ENCODE results near the gene CMTM8.
"Not testable (repeated sequence)": the region's sequence is repeated elsewhere in the genome, so short reads cannot be mapped to it uniquely, and the experiment has no call there.

CMTM8 gene

GRCh38 chr3:32387512-32387911 lies 149.0 kb downstream of the CMTM8 start:
- no peak overlapping the region for H2BK12ac ChIP-seq (ENCODE audit: low read length)
- no peaks in the 10 kb centered on the region for H3K9me3 ChIP-seq (ENCODE audit: insufficient read depth, low read depth, low read length)
- DNase-seq = no peak
- H3K9ac ChIP-seq (ENCODE audit: low read length) = no peak overlapping the region
- H4K8ac ChIP-seq (ENCODE audit: low read depth, low read length) = no peak overlapping the region
- H3K14ac ChIP-seq (ENCODE audit: low read length) = no peak overlapping the region
- H2AK5ac ChIP-seq (ENCODE audit: low read length) = no peak overlapping the region
- no peak overlapping the region for H3K4me2 ChIP-seq (ENCODE audit: low read length)
- no CpG with 5 or more reads among the region's 2 CpGs for WGBS (ENCODE audit: extremely low coverage, insufficient coverage, insufficient read length)
- no peak overlapping the region for H2BK5ac ChIP-seq (ENCODE audit: low read depth, low read length, poor library complexity)
- no peak overlapping the region for H3K18ac ChIP-seq (ENCODE audit: low read length)
- H2BK120ac ChIP-seq (ENCODE audit: insufficient read depth, low read length, poor library complexity) = no peak overlapping the region
- no peak overlapping the region for H4K12ac ChIP-seq (ENCODE audit: low read depth, low read length)
- peaks cover 2 to 7% of the 10 kb centered on the region in 2 experiments for H3K4me1 ChIP-seq (ENCODE audit: control insufficient read depth in 1 of 2, insufficient read depth in 2 of 2, low read length in 2 of 2)
- H3K36me3 ChIP-seq (ENCODE audit: control insufficient read depth in 1 of 2, insufficient read depth in 2 of 2, low read length in 2 of 2) = no peaks in the 10 kb centered on the region
- no peaks in the 10 kb centered on the region for H3K27me3 ChIP-seq (ENCODE audit: insufficient read depth, low read length)
- no peak overlapping the region for H3K4me3 ChIP-seq (ENCODE audit: low read depth, low read length)
- no peak overlapping the region for H3K23ac ChIP-seq (ENCODE audit: low read length)
- H3K27ac ChIP-seq (ENCODE audit: low read depth, low read length) = no peak overlapping the region
- H3K4ac ChIP-seq (ENCODE audit: low read depth, low read length) = no peak overlapping the region
- peaks cover 9% of the 10 kb centered on the region for H3K79me2 ChIP-seq (ENCODE audit: control insufficient read depth, insufficient read depth, low read length, poor library complexity)
- H2AFZ ChIP-seq (ENCODE audit: insufficient read depth, low read length, poor library complexity) = no peak overlapping the region
- peaks cover 9% of the 10 kb centered on the region for H3K79me1 ChIP-seq (ENCODE audit: low read length)
- no peak overlapping the region for H4K91ac ChIP-seq (ENCODE audit: low read depth, low read length)

- H3K18ac ChIP-seq (ENCODE audit: low read length) = not testable (repeated sequence)
Observed at GRCh38 chr3:32389577-32389976, 151.1 kb downstream of the CMTM8 start.

GRCh38 chr3:32391643-32392535 lies 153.4 kb downstream of the CMTM8 start, which contains the start of gene CMTM7:
Gene CMTM7, plus strand, starts transcription at chr3:32391853. Its CDS starts 54 bp downstream, at chr3:32391907.
- peak; percentile 38 to 62 for DNase-seq
- H3K23ac ChIP-seq (ENCODE audit: low read length) = no peak within 1 kb of the TSS
- no peaks in the 10 kb centered on the region for H3K27me3 ChIP-seq (ENCODE audit: insufficient read depth, low read length)
- H2AFZ ChIP-seq (ENCODE audit: insufficient read depth, low read length, poor library complexity) = peak within 1 kb of the TSS; percentile 89
- H3K9me3 ChIP-seq (ENCODE audit: insufficient read depth, low read depth, low read length) = no peaks in the 10 kb centered on the region
- peak within 1 kb of the TSS; percentile 77 for H4K91ac ChIP-seq (ENCODE audit: low read depth, low read length)
- peak within 1 kb of the TSS; percentile 97 for H3K14ac ChIP-seq (ENCODE audit: low read length)
- peak within 1 kb of the TSS; percentile 88 for H2BK12ac ChIP-seq (ENCODE audit: low read length)
- peaks cover 9% of the 10 kb centered on the region for H3K79me1 ChIP-seq (ENCODE audit: low read length)
- H2AK5ac ChIP-seq (ENCODE audit: low read length) = no peak within 1 kb of the TSS
- peak within 1 kb of the TSS; percentile 64 for H2BK5ac ChIP-seq (ENCODE audit: low read depth, low read length, poor library complexity)
- H4K8ac ChIP-seq (ENCODE audit: low read depth, low read length) = peak within 1 kb of the TSS; percentile 90
- H2BK120ac ChIP-seq (ENCODE audit: insufficient read depth, low read length, poor library complexity) = peak within 1 kb of the TSS; percentile 82
- peaks cover 6 to 7% of the 10 kb centered on the region in 2 experiments for H3K4me1 ChIP-seq (ENCODE audit: control insufficient read depth in 1 of 2, insufficient read depth in 2 of 2, low read length in 2 of 2)
- H3K27ac ChIP-seq (ENCODE audit: low read depth, low read length) = peak within 1 kb of the TSS; percentile 36
- peak within 1 kb of the TSS; percentile 85 for H3K18ac ChIP-seq (ENCODE audit: low read length)
- no peaks in the 10 kb centered on the region for H3K36me3 ChIP-seq (ENCODE audit: control insufficient read depth in 1 of 2, insufficient read depth in 2 of 2, low read length in 2 of 2)
- WGBS (ENCODE audit: extremely low coverage, insufficient coverage, insufficient read length) = no CpG with 5 or more reads among the region's 107 CpGs
- H4K12ac ChIP-seq (ENCODE audit: low read depth, low read length) = peak within 1 kb of the TSS; percentile 90
- H3K4ac ChIP-seq (ENCODE audit: low read depth, low read length) = peak within 1 kb of the TSS; percentile 73
- H3K4me2 ChIP-seq (ENCODE audit: low read length) = peak within 1 kb of the TSS; percentile 99
- H3K79me2 ChIP-seq (ENCODE audit: control insufficient read depth, insufficient read depth, low read length, poor library complexity) = peaks cover 12% of the 10 kb centered on the region
- H3K4me3 ChIP-seq (ENCODE audit: low read depth, low read length) = peak within 1 kb of the TSS; percentile 88
- H3K9ac ChIP-seq (ENCODE audit: low read length) = peak within 1 kb of the TSS; percentile 92

More at GRCh38 chr3:32389577-32389976, 151.1 kb downstream of the CMTM8 start:
- DNase-seq = peak in 1 of 2 donors; percentile 33
- H3K4me2 ChIP-seq (ENCODE audit: low read length); H2BK5ac ChIP-seq (ENCODE audit: low read depth, low read length, poor library complexity); H3K27me3 ChIP-seq (ENCODE audit: insufficient read depth, low read length); H2BK12ac ChIP-seq (ENCODE audit: low read length); H4K8ac ChIP-seq (ENCODE audit: low read depth, low read length); H2BK120ac ChIP-seq (ENCODE audit: insufficient read depth, low read length, poor library complexity); H3K4me1 ChIP-seq (ENCODE audit: control insufficient read depth in 1 of 2, insufficient read depth in 2 of 2, low read length in 2 of 2); H2AK5ac ChIP-seq (ENCODE audit: low read length); H4K12ac ChIP-seq (ENCODE audit: low read depth, low read length); H3K23ac ChIP-seq (ENCODE audit: low read length); H3K79me1 ChIP-seq (ENCODE audit: low read length); H3K4ac ChIP-seq (ENCODE audit: low read depth, low read length); H3K9ac ChIP-seq (ENCODE audit: low read length); H3K27ac ChIP-seq (ENCODE audit: low read depth, low read length); H2AFZ ChIP-seq (ENCODE audit: insufficient read depth, low read length, poor library complexity); H3K14ac ChIP-seq (ENCODE audit: low read length); H3K9me3 ChIP-seq (ENCODE audit: insufficient read depth, low read depth, low read length); H3K4me3 ChIP-seq (ENCODE audit: low read depth, low read length); H4K91ac ChIP-seq (ENCODE audit: low read depth, low read length); H3K36me3 ChIP-seq (ENCODE audit: control insufficient read depth in 1 of 2, insufficient read depth in 2 of 2, low read length in 2 of 2): not testable (repeated sequence)
- no CpG with 5 or more reads among the region's 2 CpGs for WGBS (ENCODE audit: extremely low coverage, insufficient coverage, insufficient read length)
- H3K79me2 ChIP-seq (ENCODE audit: control insufficient read depth, insufficient read depth, low read length, poor library complexity) = peaks cover 10% of the 10 kb centered on the region

GRCh38 chr3:32392536-32393302 lies 154.2 kb downstream of the CMTM8 start:
- Histone ChIP-seq H3K9ac (ENCODE audit: low read length) (peak overlapping the region; percentile 60), H3K79me1 (ENCODE audit: low read length) (peaks cover 9% of the 10 kb centered on the region), H3K4me2 (ENCODE audit: low read length) (peak overlapping the region; percentile 99), H4K91ac (ENCODE audit: low read depth, low read length) (no peak overlapping the region), H3K79me2 (ENCODE audit: control insufficient read depth, insufficient read depth, low read length, poor library complexity) (peaks cover 12% of the 10 kb centered on the region), H3K14ac (ENCODE audit: low read length) (peak overlapping the region; percentile 97), H4K8ac (ENCODE audit: low read depth, low read length) (peak overlapping the region; percentile 90), H2BK120ac (ENCODE audit: insufficient read depth, low read length, poor library complexity) (peak overlapping the region; percentile 82), H2AFZ (ENCODE audit: insufficient read depth, low read length, poor library complexity) (peak overlapping the region; percentile 80), H3K23ac (ENCODE audit: low read length) (peak overlapping the region; percentile 71), H3K4me1 (ENCODE audit: control insufficient read depth in 1 of 2, insufficient read depth in 2 of 2, low read length in 2 of 2) (peaks cover 6 to 7% of the 10 kb centered on the region in 2 experiments), H3K9me3 (ENCODE audit: insufficient read depth, low read depth, low read length) (no peaks in the 10 kb centered on the region), H3K4me3 (ENCODE audit: low read depth, low read length) (peak overlapping the region; percentile 88), H3K18ac (ENCODE audit: low read length) (peak overlapping the region; percentile 85), H2BK12ac (ENCODE audit: low read length) (no peak overlapping the region), H2BK5ac (ENCODE audit: low read depth, low read length, poor library complexity) (no peak overlapping the region), H3K27me3 (ENCODE audit: insufficient read depth, low read length) (no peaks in the 10 kb centered on the region), H3K36me3 (ENCODE audit: control insufficient read depth in 1 of 2, insufficient read depth in 2 of 2, low read length in 2 of 2) (no peaks in the 10 kb centered on the region), H3K4ac (ENCODE audit: low read depth, low read length) (peak overlapping the region; percentile 46), H2AK5ac (ENCODE audit: low read length) (peak overlapping the region; percentile 50), H4K12ac (ENCODE audit: low read depth, low read length) (peak overlapping the region; percentile 13), H3K27ac (ENCODE audit: low read depth, low read length) (no peak overlapping the region)
- peak in 1 of 2 donors; percentile 21 for DNase-seq
- WGBS (ENCODE audit: extremely low coverage, insufficient coverage, insufficient read length) = no CpG with 5 or more reads among the region's 18 CpGs

Measured in trophoblast cell (in vitro differentiated cells and primary cell).